Bronchial epithelial cell (primary cell): ENCODE results near the gene DAB1. TPM values are rescaled to one million over a fixed set of nuclear protein-coding genes. Genes with fewer than 3 reads are reported as not detected.
"Not testable (repeated sequence)": the region's sequence is repeated elsewhere in the genome, so short reads cannot be mapped to it uniquely, and the experiment has no call there.

Source experiments
- DNase-seq: peaks from one replicate; pipeline ENCODE4 v3.0.0-alpha.2; 2010; ENCODE audit warnings: low read depth
- FAIRE-seq: peaks from 2 replicates; lab custom pipeline; 2011; peaks lifted over from hg19 to GRCh38; lab: Jason Lieb, UNC
- H3K27me3 ChIP-seq: 2 replicates; pipeline ENCODE4 v1.5.1; 2011; ENCODE audit warnings: low read length; ENCODE audit not compliant: control insufficient read depth, insufficient read depth
- H3K36me3 ChIP-seq: 2 replicates; pipeline ENCODE4 v1.5.1; 2011; ENCODE audit warnings: low read length; ENCODE audit not compliant: control insufficient read depth, insufficient read depth
- H3K4me3 ChIP-seq: 2 replicates; pipeline ENCODE4 v1.5.1; 2011; ENCODE audit warnings: mild to moderate bottlenecking, low read depth, low read length, control low read depth
- total RNA-seq: library from RNA; depleted of rRNA; stranded (reverse); fragments of >200 nt; gene quantifications from 2 replicates; pipeline ENCODE4 v1.2.1, GENCODE V29; 2014
- TF ChIP-seq, protein P1 (sequence below): IDR thresholded peaks from 2 replicates; pipeline ENCODE4 v1.5.1; 2011; ENCODE audit warnings: mild to moderate bottlenecking, moderate library complexity, low read length, control low read depth, inconsistent platforms; ENCODE audit not compliant: insufficient read depth, severe bottlenecking

Gene DAB1
- total RNA-seq, 1 donor from 2014 or later = not detected

DNA sequence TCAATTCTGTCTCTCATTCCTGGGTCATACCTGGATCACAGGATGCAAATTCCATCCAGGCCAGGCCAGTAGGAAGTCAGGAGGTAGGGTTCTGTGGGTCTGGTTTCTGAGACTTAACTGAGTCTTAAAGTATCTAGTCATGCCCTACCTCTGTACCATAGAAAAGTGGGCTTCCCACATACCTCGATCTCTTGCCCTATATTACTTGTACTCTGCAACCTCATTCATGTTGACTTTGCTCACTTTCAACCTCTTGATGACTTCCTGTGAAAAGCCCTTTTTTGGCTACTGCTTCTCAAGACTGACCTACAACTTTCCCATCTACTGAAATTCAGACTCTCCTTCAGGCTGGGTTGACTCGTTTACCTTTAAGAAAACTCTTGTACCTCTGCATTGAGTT is 329.1 kb downstream of the DAB1 start:
- FAIRE-seq = no peak
- no peaks in the 10 kb centered on the region for H3K36me3 ChIP-seq
- no peak overlapping the region for H3K4me3 ChIP-seq
- H3K27me3 ChIP-seq = no peaks in the 10 kb centered on the region
- TF ChIP-seq, protein P1, sequence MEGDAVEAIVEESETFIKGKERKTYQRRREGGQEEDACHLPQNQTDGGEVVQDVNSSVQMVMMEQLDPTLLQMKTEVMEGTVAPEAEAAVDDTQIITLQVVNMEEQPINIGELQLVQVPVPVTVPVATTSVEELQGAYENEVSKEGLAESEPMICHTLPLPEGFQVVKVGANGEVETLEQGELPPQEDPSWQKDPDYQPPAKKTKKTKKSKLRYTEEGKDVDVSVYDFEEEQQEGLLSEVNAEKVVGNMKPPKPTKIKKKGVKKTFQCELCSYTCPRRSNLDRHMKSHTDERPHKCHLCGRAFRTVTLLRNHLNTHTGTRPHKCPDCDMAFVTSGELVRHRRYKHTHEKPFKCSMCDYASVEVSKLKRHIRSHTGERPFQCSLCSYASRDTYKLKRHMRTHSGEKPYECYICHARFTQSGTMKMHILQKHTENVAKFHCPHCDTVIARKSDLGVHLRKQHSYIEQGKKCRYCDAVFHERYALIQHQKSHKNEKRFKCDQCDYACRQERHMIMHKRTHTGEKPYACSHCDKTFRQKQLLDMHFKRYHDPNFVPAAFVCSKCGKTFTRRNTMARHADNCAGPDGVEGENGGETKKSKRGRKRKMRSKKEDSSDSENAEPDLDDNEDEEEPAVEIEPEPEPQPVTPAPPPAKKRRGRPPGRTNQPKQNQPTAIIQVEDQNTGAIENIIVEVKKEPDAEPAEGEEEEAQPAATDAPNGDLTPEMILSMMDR = no peak
- no peak for DNase-seq

DNA sequence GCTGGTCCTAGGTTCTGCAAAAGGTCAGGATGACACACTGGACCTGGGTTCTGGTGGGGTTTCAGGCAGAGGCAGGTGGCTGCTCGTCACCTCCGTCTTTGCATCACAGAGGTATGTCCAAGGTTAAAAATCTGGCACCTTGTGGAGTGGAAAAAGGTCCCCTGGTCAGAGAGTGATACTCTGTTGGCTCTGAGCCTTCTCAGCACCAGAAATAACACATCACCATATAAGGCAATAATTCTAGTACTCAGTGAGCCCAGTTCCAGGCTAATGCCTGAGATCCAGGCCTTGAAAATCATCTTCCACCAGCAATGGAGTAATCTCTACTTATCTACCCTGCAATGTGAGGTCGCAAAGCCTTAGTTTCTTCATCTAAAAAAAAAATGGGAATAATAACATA is 330.7 kb downstream of the DAB1 start:
- H3K36me3 ChIP-seq = no peaks in the 10 kb centered on the region
- DNase-seq = no peak
- no peak overlapping the region for H3K4me3 ChIP-seq
- no peak for FAIRE-seq
- TF ChIP-seq, protein P1 = no peak
- no peaks in the 10 kb centered on the region for H3K27me3 ChIP-seq

DNA sequence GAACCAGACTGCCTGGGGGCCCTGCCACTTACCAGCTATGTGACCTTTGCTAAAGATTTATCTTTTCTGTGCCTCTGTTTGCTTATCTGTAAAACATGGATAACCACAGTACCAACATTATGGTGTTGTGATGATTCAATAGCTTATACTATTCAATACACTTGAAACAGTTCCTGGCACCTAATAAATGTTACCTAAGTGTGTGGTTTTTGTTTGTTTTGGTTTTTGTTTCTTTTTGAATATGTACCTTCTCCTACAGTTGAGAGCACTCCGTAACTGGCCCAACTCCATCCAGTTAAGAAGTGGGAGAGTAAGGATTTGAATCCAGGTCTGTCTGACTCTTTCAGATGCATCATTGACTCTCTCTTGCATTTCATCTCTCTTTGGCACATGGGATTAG is 332.2 kb downstream of the DAB1 start:
- no peak for DNase-seq
- Histone ChIP-seq H3K4me3 (no peak overlapping the region), H3K36me3 (no peaks in the 10 kb centered on the region), H3K27me3 (no peaks in the 10 kb centered on the region)
- TF ChIP-seq, protein P1 = no peak
- no peak for FAIRE-seq

DNA sequence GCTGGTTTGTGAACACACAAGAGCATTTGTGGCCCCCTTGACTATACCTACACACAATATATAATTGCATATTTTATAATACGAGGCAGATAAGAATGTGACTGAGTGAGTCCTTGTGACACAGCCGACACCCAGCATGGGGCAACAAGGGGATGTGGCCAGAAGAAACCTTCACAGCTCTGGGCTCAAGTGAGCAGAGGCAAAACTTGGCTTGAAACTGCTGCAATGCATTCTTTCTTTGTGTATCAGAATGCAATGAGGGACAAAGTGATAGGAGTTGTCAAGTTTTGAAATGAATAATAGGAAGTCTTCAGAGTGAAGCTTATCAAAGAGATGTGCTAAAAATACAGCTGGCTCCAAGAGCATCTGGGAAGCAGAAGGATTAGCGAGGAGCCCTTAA is 334.0 kb downstream of the DAB1 start:
- Histone ChIP-seq H3K27me3 (no peaks in the 10 kb centered on the region), H3K4me3 (no peak overlapping the region), H3K36me3 (no peaks in the 10 kb centered on the region)
- TF ChIP-seq, protein P1 = no peak
- DNase-seq (no peak), FAIRE-seq (peak; percentile 91)

DNA sequence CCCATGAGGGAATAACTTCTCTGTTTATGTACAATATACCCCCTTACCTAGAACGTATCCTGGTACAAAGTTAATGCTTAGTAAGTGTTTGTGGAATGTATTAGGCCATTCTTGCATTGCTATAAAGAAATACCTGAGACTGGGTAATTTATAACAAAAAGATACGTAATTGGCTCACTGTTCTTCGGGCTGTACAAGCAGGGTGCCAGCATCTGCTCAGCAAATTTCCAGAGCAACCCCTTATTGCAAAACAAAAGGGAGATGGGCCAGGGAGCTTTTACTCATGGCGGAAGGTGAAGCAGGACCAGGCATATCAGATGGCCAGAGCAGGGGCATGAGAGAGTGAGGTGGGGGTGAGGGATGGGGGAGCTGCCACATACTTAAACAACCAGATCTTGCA is 334.6 kb downstream of the DAB1 start:
- no peaks in the 10 kb centered on the region for H3K36me3 ChIP-seq
- DNase-seq (no peak), FAIRE-seq (no peak)
- no peaks in the 10 kb centered on the region for H3K27me3 ChIP-seq
- TF ChIP-seq, protein P1 = no peak
- H3K4me3 ChIP-seq = no peak overlapping the region

DNA sequence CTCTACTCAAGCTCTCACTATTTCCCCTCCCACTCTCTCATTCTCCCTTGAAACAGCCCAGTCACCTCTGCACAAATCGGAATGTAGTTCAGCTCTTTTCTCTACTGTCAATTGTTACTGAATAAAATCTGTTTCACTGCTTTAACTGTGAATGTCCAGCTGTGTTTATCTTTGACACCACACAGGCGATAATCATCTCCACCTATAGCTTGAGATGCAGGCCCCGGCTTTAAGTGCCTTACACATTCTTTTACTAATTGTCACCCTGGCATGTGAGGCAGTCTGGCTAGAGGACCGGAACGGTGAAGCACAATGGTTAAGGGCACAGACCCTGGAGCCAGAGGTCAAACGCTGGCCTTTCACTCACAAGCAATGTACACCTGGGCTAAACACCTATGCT is 335.2 kb downstream of the DAB1 start:
- H3K27me3 ChIP-seq = no peaks in the 10 kb centered on the region
- TF ChIP-seq, protein P1 = no peak
- no peak for DNase-seq
- no peak overlapping the region for H3K4me3 ChIP-seq
- no peak for FAIRE-seq
- no peaks in the 10 kb centered on the region for H3K36me3 ChIP-seq

DNA sequence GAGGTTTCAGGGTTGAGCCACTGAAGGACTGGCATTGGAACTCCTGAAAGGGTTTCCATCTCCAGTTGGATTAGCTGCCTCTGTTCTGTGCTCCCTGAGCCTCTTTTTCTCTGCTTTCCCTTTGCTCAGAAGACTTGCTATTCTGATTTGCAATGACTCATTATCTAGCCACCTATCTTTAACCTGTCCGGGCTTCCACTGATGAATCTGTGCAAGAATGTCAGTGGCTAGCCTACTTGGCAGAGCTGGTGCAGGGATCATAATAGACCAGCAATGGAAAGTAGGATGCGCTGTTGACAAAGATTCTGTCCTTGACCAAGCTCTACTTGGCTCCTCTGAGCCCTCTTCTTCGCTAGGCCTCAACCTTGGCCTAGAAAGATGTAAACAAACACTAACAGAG is 336.2 kb downstream of the DAB1 start:
- H3K27me3 ChIP-seq, H3K4me3 ChIP-seq, FAIRE-seq, H3K36me3 ChIP-seq: not testable (repeated sequence)
- peak; percentile 21 for DNase-seq
